GM12878 (cell line): ENCODE measurements around the gene CD101. TPM values are rescaled to one million over a fixed set of nuclear protein-coding genes. Genes with fewer than 3 reads are reported as not detected.

Experiments used
- ATAC-seq: fragments of 200-7000 bp; cut with Tn5 transposase; 3 replicates; pipeline ENCODE4 v1.9.1; 2020; ENCODE audit warnings: mild to moderate bottlenecking, moderate library complexity
- BruUV-seq: library from RNA; stranded (reverse); fragments of 400-500 nt; replicated peaks from 2 replicates; lab custom pipeline; 2021; lab: Mats Ljungman, UMichigan
- CTCF ChIA-PET: fragments of 300-600 bp; sonication (Branson Sonifier 250); formaldehyde crosslinking; extraction: SDS; loops from one replicate; lab custom pipeline; 2021; ENCODE audit warnings: inconsistent platforms; lab: Yijun Ruan, JAX
- POLR2A ChIA-PET: fragments of 350-600 bp; formaldehyde crosslinking; extraction: SDS; loops from one replicate; lab custom pipeline; 2021; ENCODE audit warnings: inconsistent platforms; lab: Charles Lee
- RAD21 ChIA-PET: fragments of 300-600 bp; sonication (Branson Sonifier 250); formaldehyde crosslinking; loops from one replicate; lab custom pipeline; 2023; ENCODE audit warnings: antibody characterized with exemption; ENCODE audit not compliant: unreplicated experiment; lab: Charles Lee
- SMC1A ChIA-PET: fragments of 300-600 bp; sonication (Branson Sonifier 250); formaldehyde crosslinking; loops from one replicate; lab custom pipeline; 2023; ENCODE audit not compliant: unreplicated experiment, uncharacterized antibody; lab: Charles Lee
- DNase-seq: peaks from one replicate; pipeline ENCODE4 v3.0.0-alpha.2; 2011; ENCODE audit warnings: low read depth, low spot score
- FAIRE-seq: peaks from 3 replicates; lab custom pipeline; 2011; peaks lifted over from hg19 to GRCh38; lab: Jason Lieb, UNC
- H2AFZ ChIP-seq: 2 replicates; pipeline ENCODE4 v1.6.0; 2011; ENCODE audit warnings: low read depth, low read length, control low read depth; ENCODE audit not compliant: control insufficient read depth
- H3K27ac ChIP-seq: 2 replicates; pipeline ENCODE4 v1.5.1; 2011; ENCODE audit warnings: control low read depth; ENCODE audit not compliant: control insufficient read depth, insufficient read depth
- H3K27me3 ChIP-seq, 2 experiments: replicated peaks in 1 of 2; 2 replicates each; pipeline versions ENCODE4 v1.6.0 to v1.6.1; 2011; ENCODE audit warnings: low read length in 1 of 2; ENCODE audit not compliant: control insufficient read depth in 2 of 2, insufficient read depth in 2 of 2
- H3K36me3 ChIP-seq, 2 experiments: 2 replicates each; pipeline ENCODE4 v1.5.1; 2011; ENCODE audit warnings: low read length in 1 of 2; ENCODE audit not compliant: control insufficient read depth in 2 of 2, insufficient read depth in 2 of 2
- H3K4me1 ChIP-seq: 2 replicates; pipeline ENCODE4 v1.6.1; 2011; ENCODE audit warnings: mild to moderate bottlenecking, low read length, moderate library complexity, mixed read lengths; ENCODE audit not compliant: control insufficient read depth, insufficient read depth
- H3K4me2 ChIP-seq: 2 replicates; pipeline ENCODE4 v1.6.0; 2011; ENCODE audit warnings: control low read depth; ENCODE audit not compliant: control insufficient read depth, insufficient read depth
- H3K4me3 ChIP-seq: fragments of 200-600 bp; sonication (generic); 2 replicates; pipeline ENCODE4 v1.5.1; 2016
- H3K79me2 ChIP-seq: 2 replicates; pipeline ENCODE4 v1.6.0; 2011; ENCODE audit warnings: low read length; ENCODE audit not compliant: control insufficient read depth, insufficient read depth
- H3K9ac ChIP-seq: 2 replicates; pipeline ENCODE4 v1.8.0; 2011; ENCODE audit warnings: low read length, control low read depth, mixed read lengths; ENCODE audit not compliant: control insufficient read depth, insufficient read depth
- H3K9me3 ChIP-seq: replicated peaks from 3 replicates; pipeline ENCODE4 v1.5.1; 2011; ENCODE audit warnings: mild to moderate bottlenecking, low read length; ENCODE audit not compliant: control insufficient read depth, insufficient read depth
- H4K20me1 ChIP-seq: 2 replicates; pipeline ENCODE4 v1.6.0; 2011; ENCODE audit not compliant: control insufficient read depth, insufficient read depth
- CHD1 ChIP-seq: IDR thresholded peaks from 2 replicates; pipeline ENCODE4 v1.6.1; 2012; ENCODE audit warnings: low read depth, low read length, improper control_type of control experiment
- CHD4 ChIP-seq: fragments of 200-600 bp; sonication (generic); IDR thresholded peaks from 2 replicates; pipeline ENCODE4 v1.6.1; 2016; ENCODE audit warnings: mild to moderate bottlenecking
- EGR1 ChIP-seq, 2 experiments: IDR thresholded peaks; 1 replicate in 1 of 2; 2 replicates in 1 of 2; pipeline ENCODE4 v1.6.1; 2011 to 2012; ENCODE audit warnings: low read depth in 2 of 2, low read length in 2 of 2, borderline replicate concordance in 1 of 2, mild to moderate bottlenecking in 1 of 2, moderate library complexity in 1 of 2
- FOXM1 ChIP-seq: IDR thresholded peaks from 2 replicates; pipeline ENCODE4 v1.6.1; 2012; ENCODE audit warnings: low read depth, mild to moderate bottlenecking, inconsistent platforms, low read length, moderate library complexity
- HDAC2 ChIP-seq: fragments of 200-600 bp; sonication (generic); IDR thresholded peaks from 2 replicates; pipeline ENCODE4 v1.6.1; 2017
- IKZF1 ChIP-seq: fragments of 450-650 bp; conservative IDR thresholded peaks from 2 replicates; pipeline ENCODE4 v1.6.1; 2017; ENCODE audit warnings: antibody characterized with exemption, mild to moderate bottlenecking
- IKZF2 ChIP-seq, 2 experiments: fragments of 450-650 bp; IDR thresholded peaks; 2 replicates each; pipeline ENCODE4 v1.6.1; 2017; ENCODE audit warnings: mild to moderate bottlenecking in 2 of 2, moderate library complexity in 2 of 2
- IRF4 ChIP-seq: IDR thresholded peaks from 2 replicates; pipeline ENCODE4 v1.6.1; 2011; ENCODE audit warnings: low read depth, low read length
- NFIC ChIP-seq: IDR thresholded peaks from 2 replicates; pipeline ENCODE4 v1.6.1; 2012; ENCODE audit warnings: low read depth, mild to moderate bottlenecking, inconsistent platforms, low read length, moderate library complexity
- NR2C1 ChIP-seq: fragments of 450-650 bp; IDR thresholded peaks from 2 replicates; pipeline ENCODE4 v1.6.1; 2017; ENCODE audit warnings: antibody characterized with exemption, mild to moderate bottlenecking, moderate library complexity
- PML ChIP-seq: IDR thresholded peaks from 2 replicates; pipeline ENCODE4 v1.6.1; 2012; ENCODE audit warnings: low read length, inconsistent platforms
- SMAD5 ChIP-seq: IDR thresholded peaks from 2 replicates; pipeline ENCODE4 v1.6.1; 2016; ENCODE audit warnings: antibody characterized with exemption, low read depth
- TCF3 ChIP-seq: IDR thresholded peaks from 2 replicates; pipeline ENCODE4 v1.6.1; 2012; ENCODE audit warnings: low read depth, mild to moderate bottlenecking, low read length, borderline replicate concordance; ENCODE audit not compliant: insufficient read depth
- ZNF274 ChIP-seq: IDR thresholded peaks from one replicate; pipeline ENCODE4 v1.8.0; 2011; ENCODE audit not compliant: insufficient read length, insufficient read depth
- ZNF622 ChIP-seq: fragments of 450-650 bp; IDR thresholded peaks from 2 replicates; pipeline ENCODE4 v1.6.1; 2017; ENCODE audit warnings: mild to moderate bottlenecking, inconsistent platforms
- WGBS: methylation state at CpG from one replicate; pipeline ENCODE4 v1.1.6; 2016; ENCODE audit warnings: low lambda C conversion rate; ENCODE audit not compliant: insufficient replicate concordance, insufficient coverage; ENCODE audit errors: missing lambda C conversion rate; 5-methylcytosine and 5-hydroxymethylcytosine counted together
- in situ Hi-C: fragments of 300-500 bp; cut with MboI; formaldehyde crosslinking; loops from 9 replicates; pipeline ENCODE4 v1.14.3; 2018; ENCODE audit warnings: mixed read lengths
- intact Hi-C: fragments of 100-400 bp; cut with micrococcal nuclease; formaldehyde crosslinking; loops from one replicate; pipeline ENCODE4 v1.14.2; 2022; ENCODE audit not compliant: unreplicated experiment
- polyA plus RNA-seq, 11 experiments: library from polyadenylated mRNA; depleted of rRNA in 4 of 11; unstranded in 6 of 11; stranded (reverse) in 5 of 11; fragments of >200 nt; fragmentation: Nextera tagmentation in 4 of 11; fragmentation: Illumina TruSeq in 1 of 11; extraction: Ambion mirVana in 4 of 11; extraction: Trizol in 1 of 11; gene quantifications; 1 replicate in 1 of 11; 2 replicates in 10 of 11; pipeline versions ENCODE4 v1.2.1 to v1.2.3, GENCODE V29; 2011 to 2016; ENCODE audit warnings: inconsistent platforms in 2 of 11, missing spikeins in 2 of 11, low read depth in 1 of 11
- total RNA-seq, 4 experiments: library from RNA; depleted of rRNA in 3 of 4; stranded (reverse); fragments of >200 nt in 3 of 4; fragmentation: Illumina TruSeq in 1 of 4; extraction: Trizol in 1 of 4; gene quantifications; 2 replicates each; pipeline versions ENCODE4 v1.2.1 to v1.2.3, GENCODE V29; 2013 to 2021
- TF ChIP-seq, protein P1 (sequence below): fragments of 450-650 bp; IDR thresholded peaks from 2 replicates; pipeline ENCODE4 v1.6.1; 2016; ENCODE audit warnings: mild to moderate bottlenecking
- TF ChIP-seq, protein P2 (sequence below), 3 experiments: IDR thresholded peaks in 2 of 3; conservative IDR thresholded peaks in 1 of 3; 2 replicates each; pipeline ENCODE4 v1.5.1; 2011; ENCODE audit warnings: low read depth in 3 of 3, low read length in 3 of 3, mild to moderate bottlenecking in 3 of 3, control low read depth in 2 of 3, moderate library complexity in 2 of 3, inconsistent platforms in 1 of 3, mixed read lengths in 1 of 3; ENCODE audit not compliant: control insufficient read depth in 2 of 3, insufficient read depth in 1 of 3; ENCODE audit errors: extremely low read depth in 1 of 3
- TF ChIP-seq, protein P3 (sequence below): fragments of 450-650 bp; IDR thresholded peaks from 2 replicates; pipeline ENCODE4 v1.6.1; 2017; ENCODE audit warnings: antibody characterized with exemption, mild to moderate bottlenecking, moderate library complexity
- TF ChIP-seq, protein P4 (sequence below): IDR thresholded peaks from 2 replicates; pipeline ENCODE4 v1.6.1; 2012; ENCODE audit warnings: low read length, inconsistent platforms

CD101 gene
- total and polyA plus RNA-seq, 10 of the 15 experiments (the other 5 are each of a cell fraction or from before 2014, with no cell fraction given), result 0.56 to 7.9 (median 2.9) TPM

DNA sequence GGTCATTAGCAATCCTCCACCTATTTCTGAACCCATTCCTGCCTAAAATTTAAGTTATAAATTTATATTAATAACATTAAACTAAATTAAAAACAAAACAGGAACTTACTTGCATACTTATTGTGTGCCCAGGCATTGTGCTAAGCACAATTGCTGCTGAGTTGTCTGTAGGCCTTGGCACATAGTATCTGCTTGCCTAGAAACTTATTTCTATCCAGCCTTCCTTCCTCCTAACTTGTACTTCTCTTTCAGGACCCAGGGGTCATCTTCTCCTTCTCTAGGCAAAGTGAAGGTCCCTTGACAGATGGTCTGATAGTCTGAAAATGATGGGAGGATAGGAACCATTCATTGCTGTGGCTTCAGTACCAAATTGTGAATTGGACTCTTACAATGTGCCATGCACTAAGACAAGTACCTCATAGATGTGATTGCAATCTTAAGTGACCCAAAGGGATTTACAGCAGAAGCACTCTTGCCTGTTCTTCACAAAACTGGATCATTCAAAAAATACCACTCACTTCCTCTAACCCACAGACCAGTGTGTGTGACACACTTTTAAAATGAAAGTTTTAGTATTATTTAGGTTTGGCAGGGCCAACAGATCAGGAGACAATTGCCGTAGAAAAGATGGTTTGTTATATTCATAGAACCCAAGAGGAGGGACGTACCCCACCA is 10.3 kb upstream of the CD101 start:
- no TSS peak for BruUV-seq
- Histone ChIP-seq H3K4me1 (no peaks in the 10 kb centered on the region), H2AFZ (no peak overlapping the region), H3K36me3 (no peaks in the 10 kb centered on the region), H3K4me2 (no peak overlapping the region), H3K9ac (no peak overlapping the region), H3K79me2 (no peaks in the 10 kb centered on the region), H3K9me3 (no peaks in the 10 kb centered on the region), H3K4me3 (no peak overlapping the region), H3K27ac (no peak overlapping the region), H4K20me1 (no peaks in the 10 kb centered on the region), H3K27me3 (peaks cover 0 to 3% of the 10 kb centered on the region in 2 experiments; a peak in 1 of 4 replicates)
- no peak for DNase-seq
- WGBS, result 42% methylated on average over 2 of the region's 2 CpGs
- no peak for FAIRE-seq
- ATAC-seq, result no peak
- ChIA-PET CTCF (interaction anchor here (1.3 kb wide), 1 partner anchor 9 kb away, joined by 3 read pairs; no protein-coding TSS in a partner anchor), RAD21 (no interaction called here), POLR2A (no interaction called here), SMC1A (interaction anchor here (1.2 to 1.4 kb wide), 2 partner anchors 11 to 275 kb away, joined by 3 read pairs; no protein-coding TSS in a partner anchor)
- TF ChIP-seq, protein P1, sequence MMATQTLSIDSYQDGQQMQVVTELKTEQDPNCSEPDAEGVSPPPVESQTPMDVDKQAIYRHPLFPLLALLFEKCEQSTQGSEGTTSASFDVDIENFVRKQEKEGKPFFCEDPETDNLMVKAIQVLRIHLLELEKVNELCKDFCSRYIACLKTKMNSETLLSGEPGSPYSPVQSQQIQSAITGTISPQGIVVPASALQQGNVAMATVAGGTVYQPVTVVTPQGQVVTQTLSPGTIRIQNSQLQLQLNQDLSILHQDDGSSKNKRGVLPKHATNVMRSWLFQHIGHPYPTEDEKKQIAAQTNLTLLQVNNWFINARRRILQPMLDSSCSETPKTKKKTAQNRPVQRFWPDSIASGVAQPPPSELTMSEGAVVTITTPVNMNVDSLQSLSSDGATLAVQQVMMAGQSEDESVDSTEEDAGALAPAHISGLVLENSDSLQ, result no peak
- TF ChIP-seq, protein P2, sequence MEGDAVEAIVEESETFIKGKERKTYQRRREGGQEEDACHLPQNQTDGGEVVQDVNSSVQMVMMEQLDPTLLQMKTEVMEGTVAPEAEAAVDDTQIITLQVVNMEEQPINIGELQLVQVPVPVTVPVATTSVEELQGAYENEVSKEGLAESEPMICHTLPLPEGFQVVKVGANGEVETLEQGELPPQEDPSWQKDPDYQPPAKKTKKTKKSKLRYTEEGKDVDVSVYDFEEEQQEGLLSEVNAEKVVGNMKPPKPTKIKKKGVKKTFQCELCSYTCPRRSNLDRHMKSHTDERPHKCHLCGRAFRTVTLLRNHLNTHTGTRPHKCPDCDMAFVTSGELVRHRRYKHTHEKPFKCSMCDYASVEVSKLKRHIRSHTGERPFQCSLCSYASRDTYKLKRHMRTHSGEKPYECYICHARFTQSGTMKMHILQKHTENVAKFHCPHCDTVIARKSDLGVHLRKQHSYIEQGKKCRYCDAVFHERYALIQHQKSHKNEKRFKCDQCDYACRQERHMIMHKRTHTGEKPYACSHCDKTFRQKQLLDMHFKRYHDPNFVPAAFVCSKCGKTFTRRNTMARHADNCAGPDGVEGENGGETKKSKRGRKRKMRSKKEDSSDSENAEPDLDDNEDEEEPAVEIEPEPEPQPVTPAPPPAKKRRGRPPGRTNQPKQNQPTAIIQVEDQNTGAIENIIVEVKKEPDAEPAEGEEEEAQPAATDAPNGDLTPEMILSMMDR (IDR thresholded peaks at IDR 0.05 in 2 of 3, conservative IDR thresholded peaks at IDR 0.05 in 1 of 3; ENCODE audit: control insufficient read depth in 2 of 3, extremely low read depth in 1 of 3, insufficient read depth in 1 of 3, low read depth in 3 of 3, low read length in 3 of 3), result no peak
- TF ChIP-seq HDAC2 (no peak), FOXM1 (no peak), IKZF1 (no peak), TCF3 (no peak), CHD1 (no peak), PML (no peak), ZNF274 (no peak), EGR1 (IDR thresholded peaks at IDR 0.05; ENCODE audit: borderline replicate concordance in 1 of 2, low read depth in 2 of 2, low read length in 2 of 2) (no peak), IRF4 (no peak), ZNF622 (no peak), SMAD5 (no peak), NR2C1 (no peak), CHD4 (no peak), NFIC (no peak), IKZF2 (IDR thresholded peaks at IDR 0.05) (no peak)
- TF ChIP-seq, protein P3, sequence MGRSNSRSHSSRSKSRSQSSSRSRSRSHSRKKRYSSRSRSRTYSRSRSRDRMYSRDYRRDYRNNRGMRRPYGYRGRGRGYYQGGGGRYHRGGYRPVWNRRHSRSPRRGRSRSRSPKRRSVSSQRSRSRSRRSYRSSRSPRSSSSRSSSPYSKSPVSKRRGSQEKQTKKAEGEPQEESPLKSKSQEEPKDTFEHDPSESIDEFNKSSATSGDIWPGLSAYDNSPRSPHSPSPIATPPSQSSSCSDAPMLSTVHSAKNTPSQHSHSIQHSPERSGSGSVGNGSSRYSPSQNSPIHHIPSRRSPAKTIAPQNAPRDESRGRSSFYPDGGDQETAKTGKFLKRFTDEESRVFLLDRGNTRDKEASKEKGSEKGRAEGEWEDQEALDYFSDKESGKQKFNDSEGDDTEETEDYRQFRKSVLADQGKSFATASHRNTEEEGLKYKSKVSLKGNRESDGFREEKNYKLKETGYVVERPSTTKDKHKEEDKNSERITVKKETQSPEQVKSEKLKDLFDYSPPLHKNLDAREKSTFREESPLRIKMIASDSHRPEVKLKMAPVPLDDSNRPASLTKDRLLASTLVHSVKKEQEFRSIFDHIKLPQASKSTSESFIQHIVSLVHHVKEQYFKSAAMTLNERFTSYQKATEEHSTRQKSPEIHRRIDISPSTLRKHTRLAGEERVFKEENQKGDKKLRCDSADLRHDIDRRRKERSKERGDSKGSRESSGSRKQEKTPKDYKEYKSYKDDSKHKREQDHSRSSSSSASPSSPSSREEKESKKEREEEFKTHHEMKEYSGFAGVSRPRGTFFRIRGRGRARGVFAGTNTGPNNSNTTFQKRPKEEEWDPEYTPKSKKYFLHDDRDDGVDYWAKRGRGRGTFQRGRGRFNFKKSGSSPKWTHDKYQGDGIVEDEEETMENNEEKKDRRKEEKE, result no peak
- TF ChIP-seq, protein P4, sequence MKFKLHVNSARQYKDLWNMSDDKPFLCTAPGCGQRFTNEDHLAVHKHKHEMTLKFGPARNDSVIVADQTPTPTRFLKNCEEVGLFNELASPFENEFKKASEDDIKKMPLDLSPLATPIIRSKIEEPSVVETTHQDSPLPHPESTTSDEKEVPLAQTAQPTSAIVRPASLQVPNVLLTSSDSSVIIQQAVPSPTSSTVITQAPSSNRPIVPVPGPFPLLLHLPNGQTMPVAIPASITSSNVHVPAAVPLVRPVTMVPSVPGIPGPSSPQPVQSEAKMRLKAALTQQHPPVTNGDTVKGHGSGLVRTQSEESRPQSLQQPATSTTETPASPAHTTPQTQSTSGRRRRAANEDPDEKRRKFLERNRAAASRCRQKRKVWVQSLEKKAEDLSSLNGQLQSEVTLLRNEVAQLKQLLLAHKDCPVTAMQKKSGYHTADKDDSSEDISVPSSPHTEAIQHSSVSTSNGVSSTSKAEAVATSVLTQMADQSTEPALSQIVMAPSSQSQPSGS, result no peak
- in situ Hi-C loops (no loop called here), intact Hi-C loops (no loop called here)
